Thymus (tissue), 11 donors: Measurements from ENCODE around the gene PMPCA. TPM values are rescaled to one million over a fixed set of nuclear protein-coding genes. Genes with fewer than 3 reads are reported as not detected.

Experiments used
- DNase-seq, 9 donors: peaks; one replicate each; pipeline ENCODE4 v3.0.0-alpha.2; 2013; ENCODE audit warnings: low spot score in 9 of 9, low read depth in 6 of 9, missing footprints in 1 of 9
- H3K27ac ChIP-seq, 2 donors: one replicate each; pipeline ENCODE4 v1.5.1; 2013; ENCODE audit warnings: control low read depth in 1 of 2, low read depth in 1 of 2, low read length in 1 of 2, mild to moderate bottlenecking in 1 of 2, moderate library complexity in 1 of 2
- H3K27me3 ChIP-seq, 2 donors: one replicate each; pipeline ENCODE4 v1.5.1; 2013; ENCODE audit warnings: low read length in 1 of 2; ENCODE audit not compliant: control insufficient read depth in 2 of 2, insufficient read depth in 1 of 2
- H3K36me3 ChIP-seq, 2 donors: one replicate each; pipeline ENCODE4 v1.5.1; 2013; ENCODE audit warnings: low read length in 1 of 2, mild to moderate bottlenecking in 1 of 2, moderate library complexity in 1 of 2; ENCODE audit not compliant: control insufficient read depth in 2 of 2, insufficient read depth in 2 of 2
- H3K4me1 ChIP-seq, 2 donors: one replicate each; pipeline ENCODE4 v1.5.1; 2013; ENCODE audit warnings: low read length in 2 of 2; ENCODE audit not compliant: control insufficient read depth in 2 of 2, insufficient read depth in 2 of 2
- H3K4me3 ChIP-seq, 2 donors: one replicate each; pipeline ENCODE4 v1.5.1; 2013; ENCODE audit warnings: low read length in 2 of 2, control low read depth in 1 of 2, mild to moderate bottlenecking in 1 of 2
- H3K9me3 ChIP-seq, 2 donors: one replicate each; pipeline ENCODE4 v1.5.1; 2013; ENCODE audit warnings: low read length in 1 of 2, mild to moderate bottlenecking in 1 of 2; ENCODE audit not compliant: control insufficient read depth in 2 of 2, insufficient read depth in 1 of 2
- WGBS: extraction: QIAGEN DNeasy Blood & Tissue Kit; methylation state at CpG from one replicate; pipeline ENCODE4 v1.1.7; 2013; 5-methylcytosine and 5-hydroxymethylcytosine counted together
- polyA plus RNA-seq: library from polyadenylated mRNA; stranded (reverse); fragments of 200-250 nt; gene quantifications from one replicate; pipeline ENCODE4 v1.2.3, GENCODE V29; 2013
- total RNA-seq: library from RNA; stranded (reverse); fragments of 120-200 nt; gene quantifications from one replicate; pipeline ENCODE4 v1.2.4, GENCODE V29; 2013
- donor health status: healthy.

The PMPCA gene
- total and polyA plus RNA-seq, 2 donors, result 26.5 to 52.3 TPM

DNA sequence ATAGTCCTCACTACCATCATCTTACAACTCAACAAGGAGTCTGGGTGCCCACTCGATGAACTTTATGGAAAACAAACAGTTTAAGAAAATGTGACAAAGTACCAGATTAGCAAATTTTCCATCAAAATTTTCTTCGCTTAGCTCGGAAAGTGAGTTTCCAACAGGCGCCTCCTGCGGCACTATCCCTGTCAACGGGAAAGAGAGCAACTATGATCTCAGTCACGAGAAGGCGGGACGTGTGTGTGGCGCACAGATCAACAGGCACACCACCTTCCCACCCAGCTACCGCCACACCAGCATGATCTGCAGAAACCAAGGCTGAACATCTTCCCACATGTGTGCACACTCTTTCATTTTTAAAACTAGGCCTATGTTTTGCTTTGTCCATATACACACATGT is 42.9 kb downstream of the PMPCA start:
- Histone ChIP-seq H3K4me1 (no peaks in the 10 kb centered on the region), H3K4me3 (no peak overlapping the region), H3K27ac (no peak overlapping the region), H3K9me3 (no peaks in the 10 kb centered on the region), H3K36me3 (peaks cover 84% of the 10 kb centered on the region in 2 donors), H3K27me3 (no peaks in the 10 kb centered on the region)
- WGBS, result 97% methylated on average over 11 of the region's 11 CpGs
- no peak for DNase-seq

DNA sequence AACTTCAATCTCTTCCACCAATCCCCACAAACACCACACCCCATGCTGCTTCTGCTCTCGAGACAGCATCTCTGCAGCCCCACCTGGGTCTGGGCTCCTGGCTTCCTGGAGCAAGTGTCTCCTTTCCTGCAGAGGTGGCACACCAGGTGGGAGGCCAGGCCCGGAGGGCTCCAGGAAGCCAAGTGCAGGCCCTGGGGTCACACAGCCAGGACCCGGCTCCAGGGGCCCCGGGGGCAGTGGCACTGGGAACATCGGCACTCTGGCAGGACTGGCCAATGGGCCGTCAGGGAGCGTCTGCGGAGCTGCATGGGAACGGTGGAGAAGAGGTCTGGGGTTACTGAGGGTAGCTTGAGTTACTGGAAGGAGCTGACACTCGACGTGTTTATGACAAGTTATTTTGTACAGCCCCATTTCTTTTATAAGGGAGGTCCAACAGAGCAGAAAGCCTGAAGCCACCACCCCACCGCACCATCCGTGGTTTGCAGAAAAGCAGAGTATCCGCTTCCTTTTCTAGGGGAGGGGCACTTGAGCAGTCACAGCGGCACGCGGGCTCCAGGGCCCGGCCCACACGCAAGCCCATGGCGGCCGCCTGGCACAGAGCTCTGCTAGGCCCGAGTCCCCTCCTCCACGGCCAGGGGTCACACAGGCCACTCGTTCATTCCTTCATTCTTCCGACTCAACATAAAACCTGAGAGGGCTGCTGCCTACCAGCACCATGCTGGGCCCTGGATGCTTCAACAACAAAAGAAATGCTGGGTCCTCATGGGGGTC is 43.8 kb downstream of the PMPCA start:
- Histone ChIP-seq H3K27me3 (no peaks in the 10 kb centered on the region), H3K36me3 (peaks cover 84 to 85% of the 10 kb centered on the region in 2 donors), H3K4me3 (no peak overlapping the region), H3K27ac (no peak overlapping the region), H3K9me3 (no peaks in the 10 kb centered on the region), H3K4me1 (no peaks in the 10 kb centered on the region)
- 97% methylated on average over 25 of the region's 25 CpGs for WGBS
- no peak for DNase-seq

DNA sequence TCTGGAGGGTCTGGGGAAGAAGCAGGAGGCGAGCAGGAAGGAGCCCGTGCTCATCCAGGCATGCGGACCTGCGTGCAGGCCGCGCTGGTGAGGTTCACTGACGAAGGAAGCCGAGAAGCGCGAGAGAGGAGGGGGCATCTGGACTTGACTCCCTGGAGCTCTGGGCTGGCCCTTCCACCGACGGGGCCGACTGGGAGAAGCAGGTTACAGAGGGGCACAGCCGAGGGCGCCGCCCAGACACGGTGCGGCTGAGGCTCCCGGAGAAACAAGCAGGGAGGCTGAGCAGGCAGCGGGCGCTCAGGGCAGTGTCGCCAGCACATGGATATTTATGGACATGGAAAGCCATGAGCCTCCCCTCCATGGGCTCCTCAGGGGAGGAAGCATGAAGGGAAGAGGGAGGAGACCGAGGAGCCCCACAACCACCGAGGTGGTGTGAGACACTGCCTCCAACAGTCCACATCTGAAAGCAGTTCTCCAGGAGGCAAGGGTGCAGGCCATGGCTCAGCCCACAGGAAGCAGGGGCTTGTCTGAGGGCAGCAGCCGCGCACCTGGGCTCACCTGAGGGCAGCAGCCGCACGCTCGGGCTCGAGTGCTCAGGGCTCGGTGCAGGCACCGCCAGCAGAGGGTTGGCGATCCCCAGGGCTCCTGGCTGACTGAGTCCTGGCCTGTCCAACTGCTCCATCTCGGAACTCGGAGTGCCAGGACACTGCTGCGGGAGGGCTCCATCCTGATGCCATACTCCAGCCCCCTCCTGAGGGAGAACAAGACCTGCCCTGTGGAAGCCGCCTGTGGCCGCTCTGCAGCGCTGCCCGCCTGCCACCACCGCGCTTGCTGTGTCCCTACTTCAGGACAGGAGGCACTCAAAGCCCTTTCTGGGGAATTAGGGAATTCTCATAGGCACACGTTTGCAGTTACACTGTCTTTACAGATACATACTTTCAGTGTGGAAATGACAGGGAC is 44.9 kb downstream of the PMPCA start:
- H3K36me3 ChIP-seq, result peaks cover 83 to 84% of the 10 kb centered on the region in 2 donors
- DNase-seq, result no peak
- H3K4me1 ChIP-seq, result no peaks in the 10 kb centered on the region
- H3K9me3 ChIP-seq, result no peaks in the 10 kb centered on the region
- no peak overlapping the region for H3K4me3 ChIP-seq
- H3K27ac ChIP-seq, result no peak overlapping the region
- 97% methylated on average over 43 of the region's 43 CpGs for WGBS
- H3K27me3 ChIP-seq, result no peaks in the 10 kb centered on the region

DNA sequence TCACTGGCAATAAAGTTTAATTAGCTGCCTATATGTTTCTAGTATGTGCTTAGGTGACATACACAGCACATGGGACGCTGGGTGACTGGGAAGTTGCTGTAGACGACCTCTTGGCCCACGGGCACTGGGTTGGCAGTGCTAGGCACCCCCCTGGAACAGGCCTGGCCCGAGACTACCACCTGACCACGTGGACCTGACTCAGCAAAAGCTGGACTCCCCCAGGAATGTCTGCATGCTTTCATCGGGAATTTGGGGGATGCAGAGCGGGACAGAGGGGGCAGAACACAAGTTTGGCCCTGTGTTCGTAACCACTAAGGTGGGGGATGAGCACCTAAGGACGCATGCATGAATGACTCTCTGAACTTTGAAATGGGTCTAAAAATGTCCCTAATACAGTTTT is 45.8 kb downstream of the PMPCA start:
- Histone ChIP-seq H3K4me3 (no peak overlapping the region), H3K27ac (no peak overlapping the region)
- WGBS, result 98% methylated on average over 9 of the region's 9 CpGs

DNA sequence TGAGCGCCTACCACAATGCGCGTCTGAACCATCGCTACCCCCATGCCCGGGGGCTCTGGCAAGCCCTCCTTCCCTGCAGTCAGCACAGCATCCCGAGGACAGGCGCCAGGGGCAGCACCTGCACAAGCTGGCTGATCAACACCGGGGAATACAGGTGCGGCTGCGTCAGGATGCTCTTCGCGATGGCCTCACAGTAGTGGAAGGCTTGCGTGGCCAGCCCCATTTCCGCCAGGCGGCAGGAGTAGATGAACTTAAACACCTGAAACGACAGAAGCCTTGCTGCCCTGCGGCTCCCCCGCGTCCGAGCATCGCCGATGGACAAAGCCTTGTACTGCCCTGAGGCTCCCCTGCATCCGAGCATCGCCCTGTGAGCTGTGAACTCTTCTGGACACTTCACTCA is 46.9 kb downstream of the PMPCA start:
- Histone ChIP-seq H3K4me1 (no peaks in the 10 kb centered on the region), H3K27ac (no peak overlapping the region), H3K4me3 (no peak overlapping the region), H3K27me3 (no peaks in the 10 kb centered on the region), H3K9me3 (no peaks in the 10 kb centered on the region), H3K36me3 (peaks cover 83 to 87% of the 10 kb centered on the region in 2 donors)
- no peak for DNase-seq
- WGBS, result 99% methylated on average over 24 of the region's 24 CpGs

More for the DNA sequence above, 45.8 kb downstream of the PMPCA start:
- DNase-seq, result no peak
- Histone ChIP-seq H3K36me3 (peaks cover 80 to 83% of the 10 kb centered on the region in 2 donors), H3K27me3 (no peaks in the 10 kb centered on the region), H3K4me1 (no peaks in the 10 kb centered on the region), H3K9me3 (no peaks in the 10 kb centered on the region)

DNA sequence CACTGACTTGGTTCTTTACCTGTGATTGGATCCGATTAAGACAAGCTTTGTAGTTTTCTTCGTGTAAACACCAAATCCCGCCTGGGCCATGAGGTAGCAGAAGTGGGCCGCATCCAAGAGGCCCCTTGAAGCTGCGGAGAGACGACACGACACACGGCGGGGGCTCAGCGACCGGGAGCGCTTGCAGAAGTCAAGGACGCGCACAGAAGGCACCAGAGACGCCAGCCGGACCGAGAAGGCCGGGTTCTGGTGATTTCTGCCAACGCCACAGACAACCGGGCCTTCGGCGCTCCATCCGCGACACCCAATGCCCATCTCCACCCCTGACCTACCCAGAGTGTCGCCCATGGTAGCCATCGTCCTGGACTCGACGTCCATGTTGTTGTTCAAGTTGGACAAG is 49.0 kb downstream of the PMPCA start:
- WGBS, result 98% methylated on average over 28 of the region's 28 CpGs
- no peaks in the 10 kb centered on the region for H3K4me1 ChIP-seq
- peaks cover 92 to 94% of the 10 kb centered on the region in 2 donors for H3K36me3 ChIP-seq
- DNase-seq, result no peak
- no peak overlapping the region for H3K27ac ChIP-seq
- no peaks in the 10 kb centered on the region for H3K9me3 ChIP-seq
- H3K27me3 ChIP-seq, result no peaks in the 10 kb centered on the region
- H3K4me3 ChIP-seq, result no peak overlapping the region

DNA sequence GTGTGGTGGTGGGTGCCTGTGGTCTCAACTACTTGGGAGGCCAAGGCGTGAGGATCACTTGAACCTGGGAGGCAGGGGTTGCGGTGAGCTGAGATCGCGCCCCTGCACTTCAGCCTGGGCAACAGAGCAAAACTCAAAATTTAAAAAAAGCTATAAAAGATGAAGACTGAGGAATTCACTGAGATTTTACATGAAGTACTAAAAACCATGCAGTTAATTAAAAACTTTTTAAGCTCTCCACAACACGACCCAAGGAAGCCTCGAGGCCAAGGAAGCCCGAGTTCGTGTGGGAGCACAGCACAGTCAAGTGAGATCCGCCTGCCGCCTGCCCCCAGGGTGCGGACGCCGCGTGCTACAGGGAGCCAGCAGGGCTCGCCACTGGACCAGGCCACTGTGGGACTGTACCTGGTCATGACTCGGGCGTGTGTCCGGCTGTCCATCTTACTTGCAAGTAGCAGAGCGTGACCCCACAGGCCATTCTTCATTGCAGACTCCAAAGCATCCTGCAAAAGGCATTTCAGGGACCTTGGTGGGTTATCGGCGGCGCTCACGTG is 50.4 kb downstream of the PMPCA start:
- DNase-seq, result no peak
- no peaks in the 10 kb centered on the region for H3K4me1 ChIP-seq
- H3K9me3 ChIP-seq, result no peaks in the 10 kb centered on the region
- WGBS, result 98% methylated on average over 23 of the region's 23 CpGs
- H3K36me3 ChIP-seq, result peaks cover 88 to 93% of the 10 kb centered on the region in 2 donors
- no peak overlapping the region for H3K4me3 ChIP-seq
- H3K27ac ChIP-seq, result no peak overlapping the region
- H3K27me3 ChIP-seq, result no peaks in the 10 kb centered on the region

DNA sequence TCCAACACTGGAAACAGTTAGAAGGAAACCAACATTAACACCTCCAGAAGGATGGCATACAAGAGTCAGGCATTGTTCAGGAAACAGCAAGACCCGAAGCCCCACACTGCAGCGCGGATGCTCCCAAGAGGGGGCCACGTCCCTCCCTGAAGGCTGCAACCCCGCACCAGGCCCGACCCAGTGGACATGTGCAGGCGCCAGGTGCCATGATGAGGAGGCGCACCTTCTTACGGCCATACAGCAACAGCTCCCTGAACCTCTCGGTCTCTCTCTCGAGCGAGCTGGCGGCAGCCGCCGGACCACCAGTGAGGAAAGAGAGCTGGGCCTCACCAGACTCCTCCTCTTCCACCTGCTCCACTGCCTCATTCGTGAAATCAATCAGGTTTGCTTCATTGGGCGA is 52.2 kb downstream of the PMPCA start:
- H3K9me3 ChIP-seq, result no peaks in the 10 kb centered on the region
- no peak for DNase-seq
- no peaks in the 10 kb centered on the region for H3K27me3 ChIP-seq
- H3K4me3 ChIP-seq, result no peak overlapping the region
- no peaks in the 10 kb centered on the region for H3K4me1 ChIP-seq
- 99% methylated on average over 17 of the region's 17 CpGs for WGBS
- peaks cover 87 to 93% of the 10 kb centered on the region in 2 donors for H3K36me3 ChIP-seq
- no peak overlapping the region for H3K27ac ChIP-seq

DNA sequence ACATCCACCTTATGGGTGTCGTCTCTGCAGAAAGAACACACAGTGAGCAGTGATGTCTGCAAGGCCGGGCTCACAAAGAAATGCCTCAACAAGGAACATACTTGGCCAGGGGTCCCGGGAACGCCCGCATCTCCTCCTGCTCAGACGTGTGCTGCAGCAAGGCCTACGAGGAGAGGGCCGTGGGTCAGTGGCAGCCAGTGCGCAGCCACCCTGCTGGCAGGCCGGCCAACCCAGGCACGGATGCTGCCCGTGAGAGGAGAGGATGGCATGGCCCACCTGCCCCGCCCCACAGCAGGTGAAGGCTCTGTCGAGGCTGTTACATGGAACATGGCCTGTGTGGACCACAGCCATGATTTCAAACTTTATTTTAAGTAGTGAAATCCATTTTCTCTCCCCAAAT is 53.1 kb downstream of the PMPCA start:
- DNase-seq, result no peak
- 98% methylated on average over 14 of the region's 14 CpGs for WGBS
- Histone ChIP-seq H3K36me3 (peaks cover 86 to 95% of the 10 kb centered on the region in 2 donors), H3K9me3 (no peaks in the 10 kb centered on the region), H3K27ac (no peak overlapping the region), H3K27me3 (no peaks in the 10 kb centered on the region), H3K4me3 (no peak overlapping the region), H3K4me1 (no peaks in the 10 kb centered on the region)
